ENCODE results near the gene MYO5A.
"Not testable (repeated sequence)": the region's sequence is repeated elsewhere in the genome, so short reads cannot be mapped to it uniquely, and the experiment has no call there.

Gene MYO5A

DNA sequence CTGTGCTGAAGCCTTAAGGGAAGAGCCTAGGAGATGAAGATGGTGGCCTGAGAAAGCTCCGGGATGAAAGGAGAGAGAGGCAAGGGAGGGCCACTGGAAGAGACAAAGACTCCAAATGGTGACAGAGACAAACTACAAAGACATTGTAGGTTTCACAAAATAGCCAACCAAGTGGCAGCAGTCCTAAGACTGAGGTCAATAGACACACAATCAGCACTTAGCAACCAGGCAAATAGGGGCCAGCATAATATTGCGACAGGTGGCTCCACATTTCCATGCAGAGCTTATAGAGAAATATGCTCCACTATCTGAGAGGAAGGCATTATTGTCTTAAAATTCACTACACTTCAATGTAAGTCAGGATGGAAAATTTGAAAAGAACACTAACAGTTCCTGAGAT is 211.0 kb downstream of the MYO5A start:
- no peak for DNase-seq

DNA sequence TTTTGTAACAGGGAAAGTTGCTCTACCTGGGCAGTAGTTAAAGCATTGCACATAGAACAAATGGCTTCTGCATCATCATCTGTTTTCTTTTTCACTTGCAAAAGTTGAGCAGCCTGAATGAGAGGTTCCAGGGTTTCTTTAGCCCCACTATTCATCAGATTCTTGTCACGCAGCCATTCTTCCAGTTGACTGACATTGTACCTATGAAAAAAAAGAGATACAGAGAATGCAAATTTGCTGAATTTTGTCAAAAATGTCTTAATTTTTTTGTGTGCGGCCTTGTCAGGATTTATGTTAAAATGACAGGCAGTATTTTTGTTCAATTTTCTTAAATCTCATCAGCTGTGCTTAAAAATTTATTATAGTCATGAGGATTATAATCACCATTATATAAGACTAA is 211.7 kb downstream of the MYO5A start:
- DNase-seq = no peak

DNA sequence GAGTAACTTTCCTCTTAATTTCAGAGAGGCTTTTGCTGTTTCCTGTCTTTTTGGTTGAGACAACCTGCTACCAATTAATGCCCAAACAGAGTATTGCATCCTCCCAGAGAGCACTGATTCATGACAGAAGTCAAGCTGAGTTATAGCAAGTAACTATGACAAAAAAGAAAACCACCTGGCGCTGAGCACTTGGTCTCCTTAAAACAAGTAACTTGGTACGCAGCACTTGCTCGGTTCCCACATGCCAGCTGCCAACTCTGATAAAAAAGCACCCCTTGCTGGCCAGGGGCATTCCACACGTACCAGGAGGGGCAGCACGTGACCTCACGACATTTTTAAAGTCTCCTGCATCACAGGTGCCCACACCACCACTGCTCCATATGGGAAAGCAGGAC is 219.5 kb downstream of the MYO5A start:
- no peak for DNase-seq

DNA sequence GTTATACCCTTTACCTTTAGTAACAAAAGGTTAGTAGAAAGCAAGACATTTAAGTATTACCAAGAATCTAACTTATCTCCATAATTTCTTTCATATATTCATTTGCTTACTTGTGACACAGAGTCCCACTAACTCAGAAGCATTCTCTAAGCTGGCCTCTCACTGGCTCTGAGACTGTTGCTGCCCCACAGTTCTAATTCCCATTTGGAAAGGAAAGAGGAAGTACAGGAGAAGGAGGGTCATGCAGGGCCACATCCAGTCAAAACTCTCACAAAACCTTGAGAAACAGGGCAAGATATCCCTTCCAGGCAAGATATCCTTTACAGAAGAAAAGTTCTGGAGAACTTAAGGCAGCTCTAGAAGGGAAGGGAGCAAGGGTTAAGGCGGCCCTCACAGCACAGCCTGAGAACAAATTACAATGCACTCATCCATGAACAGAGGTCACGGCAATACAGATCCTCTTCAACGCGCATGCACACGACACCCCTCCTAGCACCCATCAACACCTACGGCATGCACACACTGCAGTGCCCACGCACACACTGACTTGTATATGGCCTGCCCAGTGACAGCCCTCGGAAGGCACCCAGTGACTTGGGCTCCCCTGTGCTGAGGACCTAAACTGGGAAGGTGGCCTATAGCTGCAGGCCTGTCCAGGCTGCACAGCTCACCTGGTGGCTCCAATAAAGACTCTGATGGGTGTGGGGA is 220.1 kb downstream of the MYO5A start:
- DNase-seq = no peak

DNA sequence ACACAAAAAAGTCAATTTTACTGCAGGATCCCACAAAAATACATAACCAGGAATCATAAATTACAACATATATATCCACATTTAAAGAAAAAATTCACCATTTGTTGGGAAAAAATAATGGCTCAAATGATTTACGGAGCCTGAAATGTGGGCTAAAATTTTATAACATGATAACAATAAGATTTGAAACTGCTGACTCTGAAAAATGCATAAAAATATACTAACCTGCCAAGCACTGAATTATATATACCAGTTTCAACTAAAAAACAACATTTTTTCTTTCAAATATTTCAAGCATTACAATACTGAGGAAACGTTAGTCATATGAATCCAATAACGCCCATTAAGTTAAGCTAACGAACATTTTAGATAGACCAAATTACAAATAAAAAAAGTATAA is 220.8 kb downstream of the MYO5A start:
- DNase-seq = no peak

DNA sequence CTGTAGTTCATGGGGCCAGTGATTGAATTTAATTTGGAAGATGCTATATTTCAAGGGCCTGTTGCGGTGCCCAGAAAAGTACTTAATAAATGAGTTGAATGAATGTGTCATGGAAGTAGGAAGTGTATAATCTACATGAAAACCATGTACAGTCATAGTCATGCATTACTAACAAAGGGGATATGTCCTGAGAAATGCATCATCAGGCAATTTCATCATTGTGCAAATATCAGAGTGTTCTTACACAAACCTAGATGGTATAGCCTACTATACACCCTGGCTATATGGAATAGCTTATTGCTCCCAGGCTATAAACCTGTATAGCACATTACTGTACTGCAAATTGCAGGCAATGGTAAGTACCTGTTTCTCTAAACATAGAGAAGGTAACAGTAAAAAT is 222.4 kb downstream of the MYO5A start:
- peak; percentile 70 for DNase-seq

DNA sequence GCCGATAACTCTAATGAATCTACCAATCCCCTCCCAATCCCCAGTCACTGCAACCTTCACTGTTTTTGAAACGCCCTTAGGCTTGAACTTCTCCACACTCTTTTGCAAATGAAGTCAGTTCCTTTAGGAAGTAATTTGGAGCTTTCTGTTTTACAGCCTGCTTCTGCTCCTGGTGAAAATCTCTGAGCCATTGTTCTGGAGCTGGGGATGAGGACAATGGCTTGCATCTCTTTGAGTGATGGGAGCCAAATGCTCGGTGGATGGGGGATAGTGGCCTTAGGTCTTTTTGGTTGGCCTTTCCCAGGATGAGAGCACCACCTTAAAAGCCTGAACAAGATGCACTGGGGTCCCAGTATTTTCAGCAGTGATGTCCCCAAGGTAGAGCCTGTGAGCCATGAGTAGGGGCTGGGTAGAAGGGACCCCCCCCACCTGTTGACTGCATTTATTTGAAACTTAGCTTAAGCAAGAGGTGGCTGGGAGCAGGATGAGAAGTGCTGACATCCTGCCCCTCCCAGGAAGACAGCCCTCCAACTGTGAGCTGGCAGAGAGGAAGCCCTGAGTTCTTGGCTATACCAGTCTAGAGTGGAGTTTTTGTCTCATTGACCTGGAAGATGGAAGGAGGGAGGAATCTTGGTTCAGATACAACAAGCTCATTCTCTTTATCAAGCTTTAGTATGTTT is 225.4 kb downstream of the MYO5A start:
- no peak for DNase-seq

DNA sequence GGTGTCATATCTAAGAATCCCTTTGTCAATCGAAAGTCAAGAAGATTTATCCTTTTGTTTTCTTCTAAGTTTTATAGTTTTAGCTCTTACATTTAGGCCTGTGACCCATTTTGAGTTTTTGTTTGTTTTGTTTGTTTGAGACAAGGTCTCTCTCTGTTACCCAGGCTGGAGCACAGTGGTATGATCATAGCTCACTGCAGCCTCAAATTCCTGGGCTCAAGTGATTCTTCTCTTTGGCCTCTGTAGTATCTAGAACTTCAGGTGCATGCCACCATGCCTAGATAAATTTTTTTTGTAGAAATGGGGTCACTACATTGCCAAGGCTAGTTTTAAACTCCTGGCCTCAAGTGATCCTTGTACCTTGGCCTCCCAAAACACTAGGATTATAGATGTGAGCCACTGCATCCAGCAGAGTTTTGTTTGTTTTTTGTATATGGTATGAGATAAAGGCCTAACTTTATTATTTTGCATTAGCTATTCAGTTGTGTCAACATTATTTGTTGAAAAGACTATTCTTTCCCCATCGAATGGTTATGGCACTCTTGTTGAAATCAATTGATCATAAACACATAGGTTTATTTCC is 227.3 kb downstream of the MYO5A start:
- DNase-seq = no peak

DNA sequence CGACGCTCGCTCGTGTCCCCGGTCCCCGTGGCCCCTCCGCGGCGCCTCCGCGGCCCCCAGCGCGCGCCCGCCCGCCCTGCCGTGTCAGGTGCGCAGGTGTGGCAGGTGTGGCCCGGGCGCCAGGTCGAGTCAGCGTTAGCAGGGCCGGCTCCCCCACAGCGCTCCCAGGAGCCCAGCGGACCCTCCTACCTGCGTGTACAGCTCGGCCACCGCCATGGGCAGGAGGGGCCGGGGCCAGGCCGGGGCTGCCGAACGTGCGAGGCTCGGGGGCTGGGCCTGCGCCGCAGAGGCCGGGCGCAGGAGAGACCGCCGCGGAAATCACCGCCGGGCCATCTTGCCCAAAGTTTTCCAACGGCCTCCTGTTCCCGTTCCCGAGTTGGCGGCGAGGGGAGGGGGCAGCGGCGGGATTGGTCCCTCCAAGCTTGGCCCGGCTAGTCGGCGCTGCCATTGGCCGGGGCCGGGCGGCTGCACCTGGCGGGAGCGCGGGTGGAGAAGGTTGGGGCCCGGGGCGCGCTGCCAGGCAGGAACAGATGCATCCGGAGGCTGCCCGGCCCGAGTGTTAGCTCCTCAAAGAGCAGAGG is 233.2 kb downstream of the MYO5A start, which contains the start of gene MYO5C:
Gene MYO5C, minus strand, starts transcription at position 384 of the 581 bp plus-strand sequence. Its CDS starts 168 bp downstream, at position 216.
- no peak for DNase-seq

DNA sequence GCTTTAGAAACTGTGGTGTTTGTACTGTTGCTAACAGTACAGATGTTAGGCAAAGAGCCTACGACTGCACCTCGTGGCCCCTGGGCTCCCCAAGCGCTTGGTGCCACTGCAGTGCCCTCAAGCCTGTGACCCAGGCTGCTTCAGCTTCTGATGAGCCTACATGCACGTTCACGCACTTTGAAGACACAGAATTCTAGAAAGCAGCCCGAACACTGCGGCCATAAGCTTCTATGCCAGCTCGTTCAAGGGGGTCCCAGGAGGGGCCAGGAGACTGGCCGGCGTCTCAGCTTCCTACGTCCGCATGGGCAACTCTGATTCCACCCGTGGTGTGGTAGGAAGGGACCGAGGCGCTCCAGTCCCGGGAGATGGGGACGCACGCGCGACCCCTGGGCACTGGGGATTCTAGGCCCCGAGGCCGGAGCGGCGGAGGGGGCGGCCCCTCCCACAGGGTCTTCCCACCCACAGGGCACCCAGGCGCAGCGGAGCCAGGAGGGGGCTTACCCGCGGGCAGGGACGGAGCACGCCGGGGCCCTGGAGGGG is 233.7 kb downstream of the MYO5A start:
- DNase-seq = no peak

DNA sequence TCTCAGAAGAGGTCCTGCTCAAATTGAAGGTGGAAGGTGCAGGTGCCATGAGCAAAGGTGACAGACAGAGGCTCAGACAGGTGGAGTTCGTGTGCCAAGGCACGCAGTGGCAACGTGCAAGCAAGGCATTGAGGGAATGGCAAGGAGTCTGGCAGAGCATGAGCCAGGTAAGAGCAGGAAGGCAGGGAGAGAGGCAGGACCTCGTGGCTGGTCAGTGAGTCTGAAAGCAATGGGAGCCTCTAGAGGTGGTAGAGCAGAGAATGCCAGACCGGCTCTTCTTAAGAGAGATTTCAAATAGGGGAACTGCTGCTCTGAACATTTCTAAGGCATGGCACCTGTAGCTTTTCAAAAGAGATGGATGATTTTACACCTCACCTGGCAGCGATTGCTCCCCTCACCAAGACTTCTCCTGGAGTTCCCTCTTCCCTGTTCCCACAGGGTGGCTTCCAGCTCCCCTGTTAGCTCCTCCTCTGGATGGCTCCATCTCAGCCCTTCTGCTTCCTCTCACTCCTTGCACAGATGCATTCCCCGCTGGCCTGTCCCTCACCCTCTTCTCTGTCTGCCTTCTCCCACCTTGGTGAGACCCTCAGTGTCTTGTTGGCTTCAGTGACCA is 235.8 kb downstream of the MYO5A start:
- no peak for DNase-seq

DNA sequence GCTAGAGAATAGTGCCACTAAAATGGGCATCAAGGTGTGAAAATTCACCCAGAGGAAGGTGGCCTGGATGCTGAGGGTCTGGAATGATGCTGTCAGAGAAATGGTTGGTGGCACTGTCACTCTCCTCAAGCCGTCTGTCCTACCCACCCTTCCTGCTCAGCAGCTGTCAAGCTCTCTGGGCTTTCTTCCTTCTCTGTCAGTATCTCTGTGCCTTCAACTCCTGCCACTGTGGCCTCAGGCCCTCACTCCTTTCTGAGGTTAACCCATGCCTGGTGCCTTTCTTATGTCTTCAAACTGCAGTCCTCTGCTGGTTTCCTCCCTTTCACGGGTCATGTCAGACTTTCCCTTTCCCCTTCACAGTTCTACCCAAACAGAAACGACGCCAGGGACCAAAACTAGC is 237.5 kb downstream of the MYO5A start:
- no peak for DNase-seq

DNA sequence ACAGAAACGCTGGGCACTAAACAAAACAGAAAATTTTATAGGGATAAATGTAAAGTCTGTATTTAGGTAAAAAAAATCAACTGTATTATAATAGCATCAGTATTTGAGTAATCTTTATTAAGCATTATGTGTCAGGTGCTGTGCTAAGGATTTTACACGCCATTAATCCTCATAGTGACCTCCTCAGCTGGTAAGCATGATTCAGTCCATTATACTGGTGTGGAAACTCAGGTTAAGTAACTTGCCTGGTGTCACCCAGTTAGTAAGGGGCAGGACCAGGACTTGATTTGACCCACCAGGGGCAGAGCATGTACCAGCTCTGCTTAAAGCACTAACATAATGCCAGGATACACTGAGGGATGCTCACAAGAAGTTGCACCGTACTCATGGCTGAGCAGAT is 237.9 kb downstream of the MYO5A start:
- no peak for DNase-seq

DNA sequence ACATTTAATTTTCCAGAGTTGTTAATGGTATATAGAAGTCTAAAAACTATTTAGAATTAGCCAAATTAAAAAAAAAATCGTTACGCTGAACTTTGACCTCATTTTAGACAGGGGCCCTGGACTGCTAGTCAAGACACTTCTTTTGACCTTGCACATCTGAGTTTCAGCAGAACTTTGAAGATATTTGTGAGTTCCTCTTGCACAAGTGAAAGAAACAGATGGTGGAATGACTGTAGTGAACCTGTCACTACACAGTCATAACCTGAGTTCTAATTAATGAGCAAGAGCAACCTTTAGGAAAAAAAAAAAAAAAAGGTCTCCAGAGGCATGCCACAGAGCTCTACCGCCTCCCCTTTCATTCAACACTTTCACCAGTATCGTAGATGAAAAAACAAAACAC is 238.4 kb downstream of the MYO5A start:
- DNase-seq = no peak

DNA sequence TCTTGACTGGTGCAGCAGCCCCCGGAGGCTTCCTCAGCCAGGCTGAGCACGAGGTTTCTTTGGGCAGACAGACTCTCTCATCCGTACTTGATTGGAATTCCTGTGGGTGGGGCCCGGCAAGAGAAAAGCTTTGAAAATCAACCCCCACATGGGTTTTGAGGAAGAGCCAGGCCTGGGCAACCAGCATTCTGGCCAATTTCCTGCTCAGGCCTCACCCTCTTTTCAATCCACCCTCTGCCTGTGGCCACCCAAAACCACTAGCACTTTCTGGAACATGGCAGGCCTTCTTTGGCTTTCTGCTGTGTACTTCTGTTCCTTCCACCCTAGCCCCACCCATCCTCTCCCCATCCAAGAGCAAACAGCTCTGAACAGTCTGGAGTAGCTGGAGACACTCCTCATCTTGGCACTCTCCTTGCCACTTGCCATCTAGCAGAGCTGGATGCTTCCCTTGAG is 239.0 kb downstream of the MYO5A start:
- no peak for DNase-seq

DNA sequence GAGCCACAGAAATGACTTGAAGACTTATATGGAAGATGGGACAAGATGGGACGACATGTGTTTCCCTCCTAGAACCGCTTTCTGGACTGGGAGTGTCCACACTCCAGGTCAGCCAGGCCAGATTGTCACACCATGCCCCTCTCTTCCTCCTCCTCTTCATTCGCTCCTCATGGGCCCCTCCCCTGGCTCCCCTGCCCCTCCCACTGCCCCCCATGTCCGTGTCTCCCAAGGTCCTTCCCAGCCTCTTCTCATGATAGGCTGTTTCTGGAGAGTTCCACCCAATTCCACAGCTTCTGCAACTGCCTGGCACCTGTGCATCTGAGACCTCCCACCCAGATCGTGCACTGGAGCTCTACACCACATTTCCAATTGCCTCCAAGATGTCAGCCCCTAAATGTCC is 239.7 kb downstream of the MYO5A start:
- no peak for DNase-seq

DNA sequence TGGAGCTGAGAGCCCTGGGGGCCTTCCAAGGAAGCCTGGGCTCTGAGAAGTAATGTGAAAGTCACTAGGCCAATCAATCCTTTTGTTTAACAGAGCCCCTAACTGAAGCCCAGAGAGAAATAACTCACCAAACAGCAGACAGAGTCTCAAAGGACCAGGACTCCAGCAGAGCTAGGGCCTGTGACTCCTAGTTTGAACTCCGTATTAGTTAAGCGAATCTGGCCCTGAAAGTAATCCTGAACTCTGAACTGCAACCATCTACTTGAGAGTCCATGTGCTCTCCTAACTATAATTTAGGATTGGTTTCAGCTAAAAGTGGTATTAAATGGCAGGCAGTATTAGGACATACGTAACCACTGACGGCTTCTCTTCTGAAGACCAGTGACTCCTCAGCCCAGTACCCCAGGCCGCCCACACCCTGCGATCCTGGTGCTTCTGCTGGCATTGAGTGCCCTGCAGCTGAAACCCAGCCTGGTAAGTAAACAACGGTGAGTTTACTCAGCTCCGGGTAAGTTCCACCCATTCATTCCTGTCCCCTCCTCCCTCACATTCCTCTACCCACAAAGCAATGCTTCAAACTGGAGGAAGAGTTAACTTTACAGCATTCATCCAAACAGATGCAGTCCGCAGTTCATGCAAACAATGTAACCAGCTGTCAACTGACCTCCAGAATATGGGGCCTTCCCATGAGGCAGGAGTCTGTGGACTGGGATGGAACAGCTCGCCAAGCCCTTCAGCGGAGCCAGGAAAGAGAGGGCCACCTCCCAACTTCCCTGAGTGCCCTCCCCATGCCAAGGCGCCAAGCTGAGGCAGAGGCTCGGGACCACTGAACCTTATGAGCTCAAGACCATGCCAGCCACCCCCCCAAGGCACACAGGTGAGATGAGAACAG is 240.4 kb downstream of the MYO5A start:
- DNase-seq = no peak

DNA sequence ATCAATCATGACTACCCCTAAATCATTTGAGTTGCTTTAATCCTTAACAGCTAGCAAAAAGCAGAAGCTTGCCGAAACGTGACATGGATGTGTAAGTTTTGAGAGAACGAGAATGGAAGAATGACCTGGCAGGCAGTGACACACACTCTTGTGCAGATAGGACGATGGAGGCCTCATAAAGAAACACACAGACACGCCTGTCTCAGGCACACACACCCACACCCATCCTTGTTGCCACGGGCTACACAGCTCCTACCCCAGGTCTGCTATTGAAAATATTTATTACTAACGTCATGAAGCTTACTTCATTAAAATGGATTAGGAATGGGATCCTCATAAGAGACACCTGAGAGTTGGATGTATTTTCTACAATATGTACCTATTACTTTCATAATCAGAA is 241.6 kb downstream of the MYO5A start:
- no peak for DNase-seq

DNA sequence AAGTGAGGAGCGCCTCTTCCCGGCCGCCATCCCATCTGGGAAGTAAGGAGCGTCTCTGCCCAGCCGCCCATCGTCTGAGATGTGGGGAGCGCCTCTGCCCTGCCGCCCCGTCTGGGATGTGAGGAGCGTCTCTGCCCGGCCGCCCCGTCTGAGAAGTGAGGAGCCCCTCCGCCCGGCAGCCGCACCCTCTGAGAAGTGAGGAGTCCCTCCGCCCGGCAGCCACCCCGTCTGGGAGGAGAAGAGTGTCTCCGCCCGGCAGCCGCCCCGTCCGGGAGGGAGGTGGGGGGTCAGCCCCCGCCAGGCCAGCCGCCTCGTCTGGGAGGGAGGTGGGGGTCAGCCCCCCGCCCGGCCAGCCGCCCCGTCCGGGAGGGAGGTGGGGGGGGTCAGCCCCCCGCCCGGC is 242.7 kb downstream of the MYO5A start:
- DNase-seq = not testable (repeated sequence)

DNA sequence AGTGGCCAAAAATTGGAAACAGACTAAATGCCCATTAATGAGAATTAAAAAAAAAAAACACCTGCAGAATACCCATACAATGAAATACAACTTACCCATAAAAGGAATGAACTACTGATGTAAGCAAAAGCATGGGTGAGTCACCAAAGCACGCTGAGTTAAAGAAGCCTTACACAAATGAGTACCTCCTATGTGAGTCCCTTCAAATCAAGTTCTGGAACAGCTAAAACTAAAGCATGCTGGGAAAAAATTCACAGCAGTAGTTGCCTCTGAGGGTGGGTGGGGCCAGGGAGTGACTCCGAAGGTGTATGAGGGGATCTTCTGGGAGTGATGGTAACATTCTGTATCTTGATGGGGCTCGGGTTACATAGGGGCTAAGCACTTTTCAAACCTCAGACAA is 244.5 kb downstream of the MYO5A start:
- peak; percentile 3 for DNase-seq

DNA sequence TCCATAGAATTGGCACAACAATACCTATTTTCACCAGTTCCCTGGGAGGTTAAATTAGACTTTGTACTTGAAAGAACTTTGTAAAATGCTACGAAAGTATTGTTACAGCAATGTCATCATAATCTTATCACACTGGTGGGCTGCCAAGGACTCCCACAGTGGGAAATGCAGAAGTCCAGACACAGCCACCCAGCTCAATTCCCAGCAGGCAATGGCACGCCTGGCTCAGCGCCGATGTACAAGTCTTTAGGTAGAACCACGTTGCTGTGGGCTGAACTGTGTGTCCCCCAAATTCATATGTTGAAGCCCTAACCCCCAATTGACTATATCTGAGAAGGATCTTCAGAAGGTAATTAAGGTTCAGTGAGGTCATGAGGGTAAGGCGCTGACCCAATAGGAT is 245.4 kb downstream of the MYO5A start:
- no peak for DNase-seq

DNA sequence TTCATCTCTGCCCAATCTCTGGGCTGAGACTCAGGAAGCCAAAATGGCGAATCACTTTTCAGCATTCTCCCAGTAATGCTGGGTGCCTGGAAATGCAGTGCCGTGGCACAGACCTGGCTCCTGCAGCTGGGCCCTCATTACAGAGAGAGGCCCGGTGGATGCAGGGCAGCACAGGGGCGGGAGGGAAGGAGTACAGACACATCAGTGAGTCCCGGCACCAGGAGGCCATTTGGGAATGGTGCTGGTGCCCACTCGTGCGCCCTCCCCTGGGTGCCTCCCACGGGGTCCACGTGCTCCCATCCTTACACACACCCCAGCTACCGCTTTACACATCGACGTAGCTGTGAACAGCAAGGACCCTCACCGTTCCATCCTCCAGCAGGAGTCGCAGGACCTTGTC is 246.3 kb downstream of the MYO5A start:
- DNase-seq = no peak

All from fibroblast of skin of right biceps (primary cell).